AG08396 (cell line): Measurements from ENCODE around the gene ARHGEF35.
"Not testable (repeated sequence)": the region's sequence is repeated elsewhere in the genome, so short reads cannot be mapped to it uniquely, and the experiment has no call there.

ENCODE experiments used
- DNase-seq: peaks from one replicate; pipeline ENCODE4 v3.0.0; 2012; ENCODE audit warnings: low spot score, mixed read lengths

The ARHGEF35 gene

DNA sequence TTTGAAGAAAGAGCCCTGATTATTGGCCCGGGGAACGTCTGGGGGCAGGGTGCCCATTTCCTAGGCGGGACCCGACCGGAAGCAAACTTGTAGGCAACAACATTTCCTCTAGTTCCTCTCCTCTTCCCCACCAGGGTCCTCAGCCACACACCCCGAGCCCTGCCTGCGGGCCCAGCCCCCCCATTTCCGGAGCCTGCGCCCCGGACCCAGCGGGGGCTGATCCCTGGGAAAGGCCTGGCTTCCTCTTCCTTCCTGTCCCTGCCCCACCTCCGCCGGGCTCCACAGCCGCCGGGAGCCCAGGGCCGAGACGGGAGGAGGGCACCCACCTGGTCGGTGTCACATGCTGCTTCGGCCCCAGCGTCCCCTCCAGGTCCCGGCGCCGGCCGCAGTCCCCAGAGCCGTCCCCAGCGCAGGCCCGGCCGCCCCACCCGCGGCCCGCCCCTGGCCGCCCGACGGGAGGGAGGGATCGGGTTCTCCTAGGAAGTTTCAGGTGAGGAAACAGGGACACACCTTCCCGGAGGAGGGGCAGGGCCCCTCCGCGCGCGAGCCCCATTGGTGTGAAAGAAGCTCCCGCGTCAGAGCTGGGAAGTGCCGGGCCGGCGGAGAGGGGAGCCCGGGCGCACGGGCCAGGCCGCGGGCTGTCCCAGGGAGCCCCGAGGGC is at the start of gene ARHGEF35:
ARHGEF35 (minus strand) TSS at position 622 of the 661 bp plus-strand sequence. CDS start 7,450 bp downstream, outside the sequence.
- DNase-seq = not testable (repeated sequence)

- DNase-seq = not testable (repeated sequence)
Observed at GRCh38 chr7:144245372-144245771, 49.7 kb upstream of the ARHGEF35 start.

GRCh38 chr7:144239365-144239764 is 43.7 kb upstream of the ARHGEF35 start, which contains the start of gene OR2A42:
Gene OR2A42, minus strand, starts transcription at chr7:144239605. Its CDS starts 6,762 bp downstream, at chr7:144232843.
- DNase-seq = not testable (repeated sequence)

DNA sequence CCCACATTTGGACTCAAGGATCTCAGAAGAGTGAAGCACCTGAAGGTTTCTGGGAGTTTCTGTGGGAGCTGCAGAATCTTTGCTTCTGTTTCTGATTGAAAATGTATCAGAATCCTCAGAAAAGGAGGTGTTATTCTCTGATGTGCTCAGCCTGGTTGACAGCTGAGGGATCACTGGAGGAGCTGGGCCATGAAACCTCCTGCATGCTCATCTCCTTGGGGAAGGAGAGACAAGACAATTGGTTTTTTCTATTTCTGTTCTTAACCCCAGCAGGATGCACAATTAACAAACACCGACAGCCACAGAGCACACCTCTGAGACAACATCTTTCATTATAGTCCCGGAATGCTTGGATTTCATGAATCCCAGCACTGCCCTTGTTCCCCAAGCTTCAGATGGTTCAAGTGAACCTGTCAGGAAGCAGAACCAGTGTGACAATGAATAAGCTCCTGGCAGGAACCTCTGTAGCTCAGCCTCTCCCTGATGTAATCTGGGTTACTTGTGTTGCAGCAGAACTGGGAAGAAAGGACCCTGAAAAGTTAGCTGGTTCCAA is 43.0 kb upstream of the ARHGEF35 start:
- DNase-seq = not testable (repeated sequence)

DNA sequence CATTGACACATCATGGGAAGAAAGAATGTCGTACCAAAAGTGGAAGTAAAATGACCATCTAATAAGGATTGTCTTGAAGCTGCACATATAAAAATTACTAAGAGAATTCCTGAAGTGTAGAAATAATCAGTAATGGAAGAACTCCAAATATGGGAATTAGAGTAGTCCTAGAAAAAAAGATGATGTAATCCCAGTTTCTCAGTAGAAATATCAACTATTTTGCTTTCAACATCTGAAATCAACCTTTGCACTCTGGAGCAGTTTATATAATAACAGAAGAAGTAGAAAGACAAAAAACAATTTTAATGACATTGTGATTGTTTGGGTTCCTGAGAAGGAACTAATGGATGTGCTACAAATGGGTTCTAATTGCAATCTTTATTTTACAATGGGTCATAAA is 37.4 kb upstream of the ARHGEF35 start:
- DNase-seq = not testable (repeated sequence)

GRCh38 chr7:144231027-144231426 is 35.4 kb upstream of the ARHGEF35 start:
- DNase-seq = not testable (repeated sequence)

DNA sequence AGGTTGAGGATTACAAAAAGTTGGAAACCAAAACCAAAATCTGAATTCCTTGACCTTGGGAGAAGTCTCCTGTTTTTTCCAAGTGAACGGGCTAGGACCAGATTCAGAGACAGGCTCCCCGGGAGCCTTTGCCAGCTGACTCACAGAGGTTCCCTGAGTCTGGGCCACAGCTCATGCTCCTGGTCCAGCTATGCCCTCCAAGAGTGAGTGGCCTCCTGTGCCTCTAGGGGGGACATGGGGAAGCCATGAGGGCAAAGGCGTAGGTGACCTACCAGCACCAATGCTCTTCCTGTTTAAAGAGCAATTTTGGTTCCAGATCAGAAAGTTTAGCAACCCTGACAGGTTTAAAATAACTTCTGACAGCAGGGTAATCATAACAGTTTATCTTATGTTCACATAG is 33.2 kb upstream of the ARHGEF35 start:
- not testable (repeated sequence) for DNase-seq

DNA sequence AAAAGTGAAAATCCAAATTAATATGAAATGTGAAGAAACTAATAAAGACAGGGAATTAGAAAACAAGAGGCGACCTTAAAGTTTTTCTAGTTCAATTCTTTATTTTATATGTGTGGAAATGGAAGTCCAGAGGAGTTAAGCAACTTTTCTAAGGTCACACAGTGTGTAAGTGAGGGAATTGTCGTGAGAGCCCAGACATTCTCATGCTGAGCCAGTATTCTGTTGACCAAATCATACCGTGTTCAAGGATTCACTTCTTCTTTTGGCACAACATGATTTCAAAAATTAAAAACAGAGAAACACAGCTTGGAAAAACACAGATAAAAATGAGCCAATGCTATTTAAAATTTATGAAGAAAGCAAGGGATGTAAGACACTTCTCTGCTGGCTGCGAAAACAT is 31.2 kb upstream of the ARHGEF35 start:
- not testable (repeated sequence) for DNase-seq

- not testable (repeated sequence) for DNase-seq
Observed at GRCh38 chr7:144223675-144224074, 28.0 kb upstream of the ARHGEF35 start.

- not testable (repeated sequence) for DNase-seq
Observed at GRCh38 chr7:144220531-144220930, 24.9 kb upstream of the ARHGEF35 start.

GRCh38 chr7:144219149-144219548 is 23.5 kb upstream of the ARHGEF35 start:
- not testable (repeated sequence) for DNase-seq

GRCh38 chr7:144218581-144218980 is 22.9 kb upstream of the ARHGEF35 start:
- DNase-seq = not testable (repeated sequence)

GRCh38 chr7:144217200-144217599 is 21.6 kb upstream of the ARHGEF35 start:
- DNase-seq = not testable (repeated sequence)

DNA sequence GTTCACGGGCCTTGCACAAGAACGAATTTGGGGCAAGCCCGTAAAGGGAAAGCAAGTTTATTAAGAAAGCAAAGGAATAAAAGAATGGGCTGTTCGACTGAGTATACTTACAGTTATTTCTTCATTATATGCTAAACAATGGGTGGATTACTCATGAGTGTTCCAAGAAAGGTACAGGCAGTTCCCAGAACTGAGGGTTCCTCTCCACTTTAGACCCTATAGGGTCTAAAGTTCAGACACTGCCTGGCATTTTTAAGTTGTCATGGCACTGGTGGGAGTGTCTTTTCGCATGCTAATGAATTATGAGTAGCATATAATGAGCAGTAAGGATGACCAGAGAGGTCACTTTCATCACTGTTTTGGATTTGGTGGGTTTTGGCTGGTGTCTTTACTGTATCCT is 9.7 kb upstream of the ARHGEF35 start:
- not testable (repeated sequence) for DNase-seq

GRCh38 chr7:144203086-144203485 is 7.5 kb upstream of the ARHGEF35 start:
- DNase-seq = not testable (repeated sequence)

- DNase-seq = not testable (repeated sequence)
Observed at GRCh38 chr7:144201978-144202377, 6.3 kb upstream of the ARHGEF35 start.

GRCh38 chr7:144198934-144199333 is 3.3 kb upstream of the ARHGEF35 start:
- not testable (repeated sequence) for DNase-seq

DNA sequence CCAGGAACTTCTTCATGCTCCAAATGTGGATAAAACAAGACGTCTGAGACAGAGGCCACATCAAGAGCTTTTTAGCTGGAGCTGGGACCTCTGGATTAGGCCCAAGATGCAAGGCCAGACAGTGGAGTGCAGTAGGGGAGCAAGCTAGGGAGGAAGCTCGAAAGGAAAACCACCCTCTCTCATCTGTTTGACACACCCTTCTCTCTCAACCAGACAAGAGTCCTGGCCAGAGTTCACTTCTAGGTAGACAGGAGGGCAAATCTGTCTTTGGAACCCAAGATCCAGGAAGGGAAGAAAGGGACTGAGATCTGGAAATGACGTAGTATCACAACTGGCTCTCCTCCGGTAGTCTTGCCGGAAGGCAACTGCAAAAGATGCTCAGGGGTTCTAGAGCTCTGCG is 1.2 kb downstream of the ARHGEF35 start:
- DNase-seq = not testable (repeated sequence)

DNA sequence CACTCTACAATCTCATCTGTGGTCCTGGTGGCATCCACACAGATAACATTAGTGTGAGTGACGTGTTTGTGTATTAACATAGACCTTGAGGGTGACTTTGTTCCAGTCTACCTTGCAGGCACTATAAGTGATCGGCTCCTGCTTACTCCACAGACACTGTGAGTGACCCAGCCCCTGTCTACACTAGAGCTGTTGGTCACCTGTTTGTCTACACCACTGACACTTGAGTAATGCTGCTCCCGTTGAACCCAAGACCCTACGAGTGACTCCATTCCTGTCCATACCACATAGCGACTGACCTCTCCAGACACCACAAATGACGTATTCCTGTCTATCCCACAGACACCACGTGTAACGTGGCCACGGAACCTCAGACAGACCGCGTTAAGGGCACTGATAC is 1.9 kb downstream of the ARHGEF35 start:
- DNase-seq = not testable (repeated sequence)

DNA sequence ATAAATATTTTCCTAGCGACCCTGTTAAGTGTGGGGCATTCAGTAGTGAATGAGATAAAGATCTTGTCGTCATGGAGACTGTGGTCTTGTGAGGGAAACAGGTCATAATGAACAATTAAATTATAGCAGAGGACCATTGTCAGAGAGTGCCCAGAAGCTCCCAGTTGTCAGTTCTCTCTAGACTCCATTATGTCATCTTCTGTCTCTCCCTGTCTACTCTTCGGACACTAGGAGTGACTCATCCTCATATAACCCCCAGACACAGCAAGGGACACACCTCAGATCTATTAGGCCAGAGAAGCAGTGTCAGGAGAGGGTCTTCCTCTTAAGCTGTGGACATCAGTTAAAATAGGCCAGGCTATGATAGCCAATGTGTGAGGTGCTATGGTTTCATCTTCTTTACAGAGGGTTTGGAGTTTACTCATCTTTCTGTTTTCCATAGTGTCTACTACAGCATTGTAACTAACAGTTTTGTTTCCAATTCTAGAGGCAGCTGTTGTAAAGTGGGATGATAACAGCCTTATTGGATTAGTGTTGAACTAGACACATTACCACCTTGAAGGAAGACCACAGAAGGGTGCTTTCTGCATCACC is 7.0 kb downstream of the ARHGEF35 start:
- DNase-seq = not testable (repeated sequence)

- not testable (repeated sequence) for DNase-seq
Observed at GRCh38 chr7:144187848-144188247, 7.8 kb downstream of the ARHGEF35 start.

DNA sequence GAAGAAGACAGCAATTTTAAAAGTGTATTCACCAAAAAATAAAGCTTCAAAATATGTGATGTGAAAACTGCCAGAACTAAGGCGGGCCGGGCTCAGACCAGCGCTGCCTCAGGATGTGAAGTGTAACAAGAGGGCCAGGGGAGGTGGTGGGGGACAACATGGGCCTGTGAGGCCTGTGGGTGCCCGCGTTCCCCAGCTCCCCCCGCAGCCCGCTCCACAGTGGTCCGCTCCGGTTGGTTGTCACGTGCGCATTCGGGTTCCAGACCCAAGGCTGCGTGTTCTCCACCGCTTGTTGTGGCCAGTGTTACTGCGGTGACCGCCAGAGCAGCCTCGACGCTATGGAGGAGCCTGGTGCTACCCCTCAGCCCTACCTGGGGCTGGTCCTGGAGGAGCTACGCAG is 12.5 kb downstream of the ARHGEF35 start, which contains the start of gene CTAGE4:
CTAGE4 (plus strand) TSS at position 301 of the 400 bp plus-strand sequence; CDS start at position 339, 38 bp downstream.
- DNase-seq = not testable (repeated sequence)

- DNase-seq = not testable (repeated sequence)
Observed at GRCh38 chr7:144179165-144179479, 16.5 kb downstream of the ARHGEF35 start.
